Immature natural killer cell (primary cell): ENCODE data around the gene MYO7B. TPM values are rescaled to one million over a fixed set of nuclear protein-coding genes. Genes with fewer than 3 reads are reported as not detected.

Source experiments
- DNase-seq, 3 donors: peaks; one replicate each; pipeline ENCODE4 v3.0.0; 2022; ENCODE audit warnings: mixed read lengths in 1 of 3
- H3K27ac Mint-ChIP-seq, 6 donors: one replicate each; pipeline ENCODE4 v1.8.0; 2020; ENCODE audit warnings: mixed read lengths in 6 of 6, mild to moderate bottlenecking in 5 of 6, inconsistent platforms in 4 of 6, moderate library complexity in 3 of 6
- H3K27me3 Mint-ChIP-seq, 3 donors: one replicate each; pipeline ENCODE4 v1.8.0; 2020 to 2021; ENCODE audit warnings: low read depth in 3 of 3, mild to moderate bottlenecking in 3 of 3, mixed read lengths in 3 of 3, moderate library complexity in 3 of 3, inconsistent platforms in 1 of 3
- H3K36me3 Mint-ChIP-seq, 3 donors: one replicate each; pipeline ENCODE4 v1.8.0; 2020; ENCODE audit warnings: mixed read lengths in 3 of 3, inconsistent platforms in 2 of 3, mild to moderate bottlenecking in 2 of 3
- H3K4me1 Mint-ChIP-seq, 2 donors: one replicate each; pipeline ENCODE4 v1.8.0; 2020; ENCODE audit warnings: inconsistent platforms in 2 of 2, mild to moderate bottlenecking in 2 of 2, mixed read lengths in 2 of 2, moderate library complexity in 1 of 2
- H3K4me3 Mint-ChIP-seq, 5 donors: one replicate each; pipeline ENCODE4 v1.8.0; 2020; ENCODE audit warnings: mild to moderate bottlenecking in 5 of 5, mixed read lengths in 5 of 5, inconsistent platforms in 3 of 5, moderate library complexity in 3 of 5
- H3K9me3 Mint-ChIP-seq, 6 donors: one replicate each; pipeline ENCODE4 v1.8.0; 2020; ENCODE audit warnings: mild to moderate bottlenecking in 6 of 6, mixed read lengths in 6 of 6, inconsistent platforms in 4 of 6, moderate library complexity in 3 of 6
- polyA plus RNA-seq, 3 donors: library from polyadenylated mRNA; unstranded; fragments of 300-500 nt; fragmentation: Illumina TruSeq; gene quantifications; one replicate each; pipeline ENCODE4 v1.2.3, GENCODE V29; 2021

The MYO7B gene
- polyA plus RNA-seq, 3 donors from 2014 or later: 0.37 TPM; not detected in 2

DNA sequence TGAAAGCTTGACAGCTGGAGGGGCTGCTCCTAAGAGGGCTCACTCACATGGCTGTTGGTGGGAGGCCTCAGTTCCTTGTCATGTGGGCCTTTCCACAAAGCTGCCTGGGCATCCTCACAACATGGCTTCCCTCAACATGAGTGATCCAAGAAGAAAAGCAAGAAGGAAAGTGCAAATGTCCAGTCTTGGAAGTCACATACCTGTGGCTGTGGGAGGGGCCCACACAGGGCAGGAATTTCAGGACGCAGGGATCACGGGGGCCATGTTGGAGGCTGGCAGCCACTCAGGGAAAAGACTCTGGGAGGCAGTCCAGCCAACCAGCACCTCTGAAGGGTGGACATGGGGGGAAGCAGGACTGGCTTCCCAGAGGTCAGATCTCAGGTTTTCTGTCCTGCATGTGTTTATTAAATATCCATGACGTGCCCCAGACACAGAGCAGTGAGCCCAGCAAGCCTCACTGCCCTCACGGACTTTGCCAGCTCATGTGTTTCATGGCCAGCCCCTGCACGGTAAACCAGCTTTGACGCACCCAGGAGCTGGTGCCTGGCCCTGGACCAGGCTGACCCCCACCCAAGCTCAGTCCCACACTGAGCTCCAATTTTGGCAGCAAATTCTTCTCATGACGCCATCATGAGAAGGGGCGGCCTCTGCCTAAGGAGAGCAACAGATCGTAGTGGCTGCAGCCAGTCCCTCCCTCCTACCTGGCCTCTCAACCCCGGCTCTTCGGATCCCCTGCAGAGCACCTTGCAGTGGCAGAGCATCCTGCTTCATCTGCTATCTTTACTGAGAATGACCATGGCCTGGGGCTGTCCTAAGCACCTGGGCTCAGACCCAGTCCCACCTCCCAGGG is 75.8 kb downstream of the MYO7B start:
- no peaks in the 10 kb centered on the region for H3K36me3 Mint-ChIP-seq
- H3K27me3 Mint-ChIP-seq: peaks cover 4 to 7% (median 5%) of the 10 kb centered on the region in 3 donors
- peaks cover 0 to 4% (median 0%) of the 10 kb centered on the region in 6 donors for H3K9me3 Mint-ChIP-seq
- no peaks in the 10 kb centered on the region for H3K4me1 Mint-ChIP-seq
- no peak overlapping the region for H3K4me3 Mint-ChIP-seq
- no peak for DNase-seq
- H3K27ac Mint-ChIP-seq: no peak overlapping the region

DNA sequence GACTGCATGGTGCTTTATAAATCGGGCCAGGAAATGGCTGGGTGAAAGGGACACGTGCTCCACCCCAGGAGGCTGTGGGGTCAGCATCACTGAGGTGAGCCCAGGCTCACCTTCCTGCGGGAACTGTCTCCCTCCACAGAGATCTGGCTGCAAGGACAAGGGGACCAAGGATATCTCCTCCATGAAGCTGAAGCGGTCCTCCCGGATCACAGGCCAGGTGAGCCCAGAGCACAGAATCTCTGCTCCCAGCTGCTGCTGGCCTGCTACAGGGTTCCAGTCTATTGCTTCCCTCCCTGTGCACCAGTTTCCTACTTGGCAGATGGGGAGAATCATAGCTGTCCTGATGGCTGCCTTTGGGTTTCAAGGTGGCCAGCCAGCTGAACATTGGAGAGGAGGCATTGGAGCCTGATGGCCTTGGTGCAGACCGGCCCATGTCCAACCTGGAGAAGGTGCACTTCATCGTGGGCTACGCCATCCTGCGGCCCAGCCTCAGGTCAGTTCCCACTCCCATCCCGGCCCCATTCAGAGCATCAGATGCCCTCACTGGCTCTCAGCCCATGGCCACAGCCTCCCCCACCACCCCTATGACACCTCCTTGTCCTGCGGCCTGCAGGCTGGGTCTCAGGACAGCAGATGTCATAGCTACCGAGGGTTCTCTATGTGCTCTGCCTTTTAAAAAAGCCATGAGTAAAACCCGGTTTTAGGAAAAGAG is 76.8 kb downstream of the MYO7B start:
- Mint-ChIP-seq H3K27ac (no peak overlapping the region), H3K4me1 (no peaks in the 10 kb centered on the region), H3K36me3 (no peaks in the 10 kb centered on the region), H3K27me3 (peaks cover 4 to 8% (median 7%) of the 10 kb centered on the region in 3 donors), H3K9me3 (peaks cover 0 to 4% (median 0%) of the 10 kb centered on the region in 6 donors), H3K4me3 (no peak overlapping the region)
- DNase-seq: no peak

DNA sequence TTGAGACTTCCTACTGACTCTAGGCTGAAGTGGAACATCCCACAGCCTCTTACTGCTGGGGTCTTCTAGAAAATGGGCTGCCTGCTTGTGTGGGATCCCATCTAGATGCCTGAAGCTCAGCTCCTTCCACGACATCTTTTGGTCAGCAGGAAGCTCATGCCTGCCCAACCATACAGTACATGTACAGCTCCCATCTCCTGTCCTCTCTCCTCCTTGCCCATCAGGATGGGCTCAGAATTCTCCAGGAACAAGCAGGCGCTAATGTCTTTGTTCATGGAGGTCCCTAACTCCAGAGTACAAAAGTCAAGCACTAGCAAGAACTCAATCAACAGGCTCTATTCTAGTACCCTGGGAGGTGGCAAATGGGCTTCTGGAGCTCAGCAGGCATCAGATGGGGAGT is 78.8 kb downstream of the MYO7B start:
- Mint-ChIP-seq H3K4me1 (no peaks in the 10 kb centered on the region), H3K9me3 (peaks cover 0 to 4% (median 0%) of the 10 kb centered on the region in 6 donors), H3K36me3 (no peaks in the 10 kb centered on the region), H3K27ac (no peak overlapping the region), H3K4me3 (no peak overlapping the region), H3K27me3 (peaks cover 4 to 11% (median 9%) of the 10 kb centered on the region in 3 donors)
- no peak for DNase-seq

DNA sequence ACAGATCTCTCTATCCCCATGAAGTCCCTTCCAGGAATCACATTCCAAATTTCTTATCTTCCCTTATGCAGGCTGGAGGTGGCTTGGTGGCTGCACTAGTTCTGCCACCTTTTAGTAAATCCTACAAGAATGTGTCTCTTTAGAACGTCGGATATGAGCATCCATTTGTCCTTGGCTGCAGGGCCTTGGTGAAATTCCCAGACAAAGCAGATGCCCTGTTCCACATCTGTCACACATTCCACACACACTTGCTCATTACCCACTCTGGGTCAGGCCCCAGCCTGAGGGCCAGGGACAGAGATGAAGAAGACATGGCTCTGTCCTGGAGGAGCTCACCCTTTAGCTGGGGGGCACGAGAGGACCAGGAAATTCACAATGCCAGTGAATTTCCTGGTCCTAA is 79.2 kb downstream of the MYO7B start:
- no peak overlapping the region for H3K27ac Mint-ChIP-seq
- H3K4me3 Mint-ChIP-seq: no peak overlapping the region
- H3K27me3 Mint-ChIP-seq: peaks cover 4 to 9% (median 9%) of the 10 kb centered on the region in 3 donors
- peaks cover 0 to 4% (median 0%) of the 10 kb centered on the region in 6 donors for H3K9me3 Mint-ChIP-seq
- no peaks in the 10 kb centered on the region for H3K36me3 Mint-ChIP-seq
- H3K4me1 Mint-ChIP-seq: no peaks in the 10 kb centered on the region
- DNase-seq: no peak

DNA sequence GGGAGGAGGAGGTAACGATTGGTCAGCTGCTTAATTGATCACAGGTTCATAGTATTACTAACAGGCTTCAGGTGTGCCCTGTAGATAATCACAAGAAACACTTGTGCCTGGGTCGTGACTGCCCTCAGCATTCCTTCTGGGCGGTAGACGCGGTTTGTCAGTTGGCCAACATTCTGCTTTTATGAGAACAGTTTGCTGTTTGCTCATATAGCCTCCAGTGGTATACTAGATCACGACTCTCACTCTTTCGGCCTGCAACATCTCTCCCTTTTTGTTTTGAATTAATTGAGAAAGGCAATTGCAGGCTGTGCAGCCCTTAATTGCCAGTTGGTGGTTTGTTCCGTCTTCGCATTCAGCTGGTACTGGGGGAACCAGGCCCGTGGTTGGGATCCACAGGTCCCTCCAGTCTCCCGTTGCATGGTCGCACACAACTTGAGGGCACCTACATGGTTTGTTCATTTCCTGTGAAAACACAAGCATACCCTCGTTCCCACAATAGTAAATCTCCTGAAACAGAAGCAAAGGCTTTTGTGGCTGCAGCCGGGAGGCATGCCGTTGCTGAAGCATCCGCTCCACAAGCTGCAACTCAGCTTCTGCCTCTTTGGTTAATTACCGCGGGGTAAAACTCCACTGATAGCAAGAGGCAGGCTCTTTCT is 80.2 kb downstream of the MYO7B start:
- peak overlapping the region in 1 of 5 donors; percentile 28 for H3K4me3 Mint-ChIP-seq
- H3K9me3 Mint-ChIP-seq: peaks cover 0 to 4% (median 0%) of the 10 kb centered on the region in 6 donors
- DNase-seq: no peak
- H3K27ac Mint-ChIP-seq: no peak overlapping the region
- no peaks in the 10 kb centered on the region for H3K4me1 Mint-ChIP-seq
- H3K36me3 Mint-ChIP-seq: no peaks in the 10 kb centered on the region
- H3K27me3 Mint-ChIP-seq: peaks cover 4 to 9% (median 8%) of the 10 kb centered on the region in 3 donors

DNA sequence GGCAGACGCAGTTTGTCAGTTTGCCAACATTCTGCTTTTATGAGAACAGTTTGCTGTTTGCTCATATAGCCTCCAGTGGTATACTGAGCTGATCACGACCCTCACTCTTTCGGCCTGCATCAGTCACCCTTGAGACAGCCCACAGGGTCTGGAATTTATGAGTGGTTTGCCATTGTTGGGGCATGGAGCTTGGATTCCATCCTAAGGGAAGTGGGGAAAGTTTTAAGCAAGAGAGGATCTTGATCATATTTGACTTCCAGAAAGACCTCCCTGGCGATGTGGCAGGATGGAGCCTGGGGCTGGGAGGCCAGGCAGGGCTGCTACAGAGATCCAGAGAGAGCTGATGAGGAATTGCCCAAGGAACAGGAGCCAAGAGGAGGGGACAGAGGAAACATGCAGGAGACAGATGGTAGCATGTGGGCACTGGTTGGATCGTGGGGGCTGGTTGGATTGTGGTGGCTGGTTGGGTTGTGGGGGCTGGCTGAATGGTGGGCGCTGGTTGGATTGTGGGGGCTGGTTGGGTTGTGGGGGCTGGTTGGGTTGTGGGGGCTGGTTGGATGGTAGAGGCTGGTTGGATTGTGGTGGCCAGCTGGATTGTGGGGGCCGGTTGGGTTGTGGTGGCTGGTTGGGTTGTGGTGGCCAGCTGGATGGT is 83.2 kb downstream of the MYO7B start:
- DNase-seq: no peak
- Mint-ChIP-seq H3K9me3 (peaks cover 0 to 4% (median 0%) of the 10 kb centered on the region in 6 donors), H3K27me3 (peaks cover 2 to 8% (median 4%) of the 10 kb centered on the region in 3 donors), H3K36me3 (no peaks in the 10 kb centered on the region), H3K27ac (no peak overlapping the region), H3K4me3 (no peak overlapping the region), H3K4me1 (no peaks in the 10 kb centered on the region)

DNA sequence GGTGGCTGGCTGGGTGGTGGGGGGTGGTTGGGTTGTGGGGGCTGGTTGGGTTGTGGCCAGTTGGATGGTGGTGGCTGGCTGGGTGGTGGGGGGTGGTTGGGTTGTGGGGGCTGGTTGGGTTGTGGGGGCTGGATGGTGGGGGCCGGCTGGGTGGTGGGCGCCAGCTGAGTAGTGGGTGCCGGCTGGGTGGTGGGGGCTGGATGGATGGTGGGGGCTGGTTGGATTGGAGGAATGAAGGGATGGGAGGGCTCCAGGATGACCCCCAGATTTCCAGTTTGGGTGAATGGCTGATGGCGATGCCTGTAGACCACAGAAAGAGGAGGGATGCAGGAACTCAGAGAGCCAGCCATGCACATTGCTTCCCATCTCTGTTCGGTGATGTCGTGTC is 83.7 kb downstream of the MYO7B start:
- peaks cover 2 to 8% (median 4%) of the 10 kb centered on the region in 3 donors for H3K27me3 Mint-ChIP-seq
- no peaks in the 10 kb centered on the region for H3K36me3 Mint-ChIP-seq
- H3K4me1 Mint-ChIP-seq: no peaks in the 10 kb centered on the region
- no peaks in the 10 kb centered on the region for H3K9me3 Mint-ChIP-seq
- no peak for DNase-seq
- H3K4me3 Mint-ChIP-seq: no peak overlapping the region
- H3K27ac Mint-ChIP-seq: no peak overlapping the region

DNA sequence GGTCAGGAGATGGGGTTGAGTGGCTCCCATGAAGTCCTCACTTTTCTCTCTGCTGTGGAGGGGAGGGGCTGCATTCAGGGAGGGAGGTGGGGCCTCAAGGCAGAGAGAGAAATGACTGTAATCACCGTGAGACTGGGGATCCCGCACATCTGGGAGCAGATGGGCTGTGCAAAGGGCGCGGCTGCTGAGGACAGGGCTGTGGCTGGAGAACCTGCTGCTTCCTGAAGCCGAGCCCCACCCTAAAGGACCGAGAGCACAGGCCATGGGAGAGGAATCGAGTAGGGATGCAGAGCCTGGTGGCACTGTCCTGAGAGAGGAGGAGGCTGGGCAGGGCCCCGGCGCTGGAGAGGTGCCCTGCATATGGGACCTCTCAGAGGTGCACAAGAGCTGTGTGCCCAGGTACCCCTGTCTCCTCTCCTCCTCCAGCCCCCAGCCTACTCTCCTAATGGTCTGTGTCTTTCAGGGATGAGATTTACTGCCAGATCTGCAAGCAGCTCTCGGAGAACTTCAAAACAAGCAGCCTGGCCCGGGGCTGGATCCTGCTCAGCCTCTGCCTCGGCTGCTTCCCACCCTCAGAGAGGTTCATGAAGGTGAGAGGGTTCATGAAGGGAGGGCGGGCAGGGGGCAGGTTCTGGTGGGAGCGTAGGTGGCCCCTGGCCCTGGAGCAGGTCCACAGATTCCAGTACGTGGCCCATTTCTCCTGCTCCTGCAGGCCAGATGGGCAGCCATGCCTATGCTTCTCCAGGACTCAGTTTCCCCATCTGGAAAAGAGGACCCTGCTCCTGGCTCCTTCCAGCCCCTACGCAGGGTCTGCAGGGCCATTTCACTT is 84.6 kb downstream of the MYO7B start:
- Mint-ChIP-seq H3K36me3 (no peaks in the 10 kb centered on the region), H3K9me3 (no peaks in the 10 kb centered on the region), H3K4me1 (no peaks in the 10 kb centered on the region), H3K27ac (no peak overlapping the region), H3K27me3 (peaks cover under 1 to 7% (median 4%) of the 10 kb centered on the region in 3 donors), H3K4me3 (no peak overlapping the region)
- no peak for DNase-seq

DNA sequence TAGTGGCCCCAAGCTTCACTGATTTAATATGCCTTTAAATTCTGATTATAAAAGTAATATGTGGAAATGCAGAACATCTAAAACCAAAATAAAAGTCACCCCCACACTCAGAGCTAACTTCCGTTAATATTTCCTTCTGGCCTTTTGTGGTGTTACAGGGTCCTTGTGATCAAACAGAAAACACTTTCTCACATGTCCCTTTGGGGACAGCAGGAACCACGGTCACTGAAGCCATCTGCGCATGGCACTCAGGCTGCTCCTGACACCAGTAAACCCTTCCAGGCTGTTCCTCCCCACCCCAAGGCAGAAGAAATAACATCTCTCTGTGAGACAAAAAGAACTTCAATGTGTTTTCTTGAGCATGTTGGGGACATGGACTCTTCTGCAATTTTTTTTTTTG is 85.4 kb downstream of the MYO7B start:
- no peaks in the 10 kb centered on the region for H3K36me3 Mint-ChIP-seq
- no peak overlapping the region for H3K4me3 Mint-ChIP-seq
- DNase-seq: no peak
- no peaks in the 10 kb centered on the region for H3K4me1 Mint-ChIP-seq
- H3K27ac Mint-ChIP-seq: no peak overlapping the region
- H3K9me3 Mint-ChIP-seq: no peaks in the 10 kb centered on the region
- peaks cover 0 to 6% (median 4%) of the 10 kb centered on the region in 3 donors for H3K27me3 Mint-ChIP-seq

DNA sequence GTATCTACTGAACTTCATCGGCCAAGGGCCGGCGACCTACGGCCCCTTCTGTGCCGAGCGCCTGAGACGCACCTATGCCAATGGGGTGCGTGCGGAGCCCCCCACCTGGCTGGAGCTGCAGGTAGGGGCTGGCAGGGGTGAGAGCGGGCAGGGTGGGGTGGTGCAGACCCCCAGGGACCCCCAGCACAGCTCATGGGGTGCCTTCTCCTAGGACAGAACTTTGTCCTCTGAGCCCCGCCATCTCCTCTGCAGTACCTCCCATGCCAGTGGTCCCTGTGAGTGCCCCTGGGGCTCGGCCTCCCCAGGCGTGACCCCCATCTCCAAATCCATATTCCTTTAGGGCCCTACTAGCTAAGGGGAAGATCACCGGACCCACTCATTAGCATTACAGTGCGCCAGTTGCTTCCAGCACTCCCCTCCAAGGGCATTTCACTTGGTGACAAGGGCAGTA is 86.5 kb downstream of the MYO7B start:
- Mint-ChIP-seq H3K4me3 (no peak overlapping the region), H3K27me3 (peaks cover 0 to 4% (median 4%) of the 10 kb centered on the region in 3 donors), H3K27ac (no peak overlapping the region), H3K4me1 (no peaks in the 10 kb centered on the region), H3K9me3 (no peaks in the 10 kb centered on the region), H3K36me3 (no peaks in the 10 kb centered on the region)
- no peak for DNase-seq

DNA sequence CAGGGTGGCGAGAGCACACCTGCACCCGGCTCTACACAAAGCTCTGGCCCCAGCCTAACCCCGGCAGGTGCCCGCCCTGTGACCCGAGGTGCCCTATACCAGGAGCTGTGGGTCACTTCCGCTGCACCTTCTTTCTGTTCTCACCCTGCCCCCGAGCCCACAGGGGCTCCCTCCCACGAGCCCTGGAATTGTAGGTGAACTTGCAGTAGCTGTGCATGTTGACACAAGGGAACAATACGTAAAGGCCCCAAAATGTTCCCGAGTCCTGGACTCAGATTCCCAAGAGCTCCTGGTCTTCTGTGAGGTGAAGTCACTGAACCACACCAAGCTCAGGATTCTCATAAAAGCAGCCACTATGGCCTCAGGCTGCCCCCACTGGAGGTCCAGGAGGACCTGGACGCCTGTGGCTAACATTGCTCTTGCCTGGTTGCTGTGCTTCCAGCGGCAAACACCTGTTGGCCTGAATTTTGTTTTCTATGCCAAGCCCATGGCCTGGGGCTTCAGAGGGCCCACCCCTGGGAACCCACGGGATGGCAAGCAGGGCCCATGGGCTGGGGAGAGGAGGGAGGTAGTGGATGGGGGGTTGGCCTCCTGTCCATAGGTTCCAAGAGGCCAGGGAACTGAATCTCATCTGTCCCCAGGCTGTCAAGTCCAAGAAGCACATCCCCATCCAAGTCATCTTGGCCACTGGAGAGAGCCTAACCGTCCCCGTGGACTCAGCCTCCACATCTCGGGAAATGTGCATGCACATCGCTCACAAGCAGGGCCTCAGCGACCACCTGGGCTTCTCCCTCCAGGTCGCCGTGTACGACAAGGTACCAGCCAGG is 87.3 kb downstream of the MYO7B start:
- peaks cover 0 to 4% (median 1%) of the 10 kb centered on the region in 3 donors for H3K27me3 Mint-ChIP-seq

More for the DNA sequence above, 87.3 kb downstream of the MYO7B start:
- no peaks in the 10 kb centered on the region for H3K9me3 Mint-ChIP-seq
- no peak overlapping the region for H3K4me3 Mint-ChIP-seq
- DNase-seq: no peak
- H3K27ac Mint-ChIP-seq: no peak overlapping the region
- H3K4me1 Mint-ChIP-seq: no peaks in the 10 kb centered on the region
- no peaks in the 10 kb centered on the region for H3K36me3 Mint-ChIP-seq
